Keratinocyte (primary cell): ENCODE results near the gene ADARB2. TPM values are rescaled to one million over a fixed set of nuclear protein-coding genes. Genes with fewer than 3 reads are reported as not detected.
"Not testable (repeated sequence)": the region's sequence is repeated elsewhere in the genome, so short reads cannot be mapped to it uniquely, and the experiment has no call there.

Experiments used
- DNase-seq: peaks from one replicate; pipeline ENCODE4 v3.0.0-alpha.2; 2011; ENCODE audit warnings: low read depth, missing footprints, low spot score
- FAIRE-seq: peaks from 2 replicates; lab custom pipeline; 2011; peaks lifted over from hg19 to GRCh38; lab: Jason Lieb, UNC
- H2AFZ ChIP-seq: 2 replicates; pipeline ENCODE4 v1.6.0; 2012; ENCODE audit warnings: low read length, control low read depth, inconsistent platforms; ENCODE audit not compliant: control insufficient read depth
- H3K27ac ChIP-seq: 2 replicates; pipeline ENCODE4 v1.5.1; 2011; ENCODE audit warnings: low read length; ENCODE audit not compliant: control insufficient read depth, insufficient read depth
- H3K27me3 ChIP-seq: 3 replicates; pipeline ENCODE4 v1.6.0; 2011; ENCODE audit warnings: low read length; ENCODE audit not compliant: control insufficient read depth, insufficient read depth; ENCODE audit errors: extremely low read depth
- H3K36me3 ChIP-seq, 2 experiments: 2 replicates in 1 of 2; 3 replicates in 1 of 2; pipeline ENCODE4 v1.5.1; 2011; ENCODE audit warnings: low read length in 2 of 2, mild to moderate bottlenecking in 1 of 2; ENCODE audit not compliant: control insufficient read depth in 2 of 2, insufficient read depth in 2 of 2; ENCODE audit errors: extremely low read depth in 1 of 2
- H3K4me1 ChIP-seq: 3 replicates; pipeline ENCODE4 v1.5.1; 2011; ENCODE audit warnings: low read length; ENCODE audit not compliant: control insufficient read depth, insufficient read depth; ENCODE audit errors: extremely low read depth
- H3K4me2 ChIP-seq: 3 replicates; pipeline ENCODE4 v1.6.0; 2011; ENCODE audit warnings: low read depth, low read length; ENCODE audit not compliant: control insufficient read depth, insufficient read depth; ENCODE audit errors: extremely low read depth
- H3K4me3 ChIP-seq, 3 experiments: fragments of 200-600 bp in 1 of 3; sonication (generic) in 1 of 3; 2 replicates in 2 of 3; 3 replicates in 1 of 3; pipeline ENCODE4 v1.5.1; 2011 to 2016; ENCODE audit warnings: low read length in 3 of 3, mild to moderate bottlenecking in 3 of 3, control low read depth in 2 of 3, inconsistent platforms in 1 of 3, low read depth in 1 of 3, mixed read lengths in 1 of 3, mixed run types in 1 of 3, moderate library complexity in 1 of 3; ENCODE audit not compliant: control insufficient read depth in 2 of 3, insufficient read depth in 2 of 3; ENCODE audit errors: extremely low read depth in 1 of 3
- H3K79me2 ChIP-seq: 2 replicates; pipeline ENCODE4 v1.6.0; 2012; ENCODE audit warnings: low read length; ENCODE audit not compliant: control insufficient read depth, insufficient read depth
- H3K9ac ChIP-seq: 3 replicates; pipeline ENCODE4 v1.6.0; 2011; ENCODE audit warnings: low read length; ENCODE audit not compliant: control insufficient read depth, insufficient read depth; ENCODE audit errors: extremely low read depth
- H3K9me1 ChIP-seq: 3 replicates; pipeline ENCODE4 v1.6.0; 2011; ENCODE audit warnings: low read length; ENCODE audit not compliant: control insufficient read depth, insufficient read depth; ENCODE audit errors: extremely low read depth
- H3K9me3 ChIP-seq: 2 replicates; pipeline ENCODE4 v1.5.1; 2012; ENCODE audit warnings: low read depth, low read length; ENCODE audit not compliant: control insufficient read depth
- H4K20me1 ChIP-seq: 3 replicates; pipeline ENCODE4 v1.6.0; 2011; ENCODE audit warnings: low read length; ENCODE audit not compliant: control insufficient read depth, insufficient read depth; ENCODE audit errors: extremely low read depth
- EZH2 ChIP-seq: IDR thresholded peaks from one replicate; pipeline ENCODE4 v1.6.1; 2012; ENCODE audit warnings: inconsistent platforms, mild to moderate bottlenecking, low read length, moderate library complexity
- dilution Hi-C: fragments of 300-500 bp; cut with MboI; formaldehyde crosslinking; loops from one replicate; pipeline ENCODE4 v1.7.0; 2020; ENCODE audit warnings: low sequenced_read_pairs; ENCODE audit not compliant: extremely low pct_ligation_motif_present
- polyA plus RNA-seq, 5 experiments: library from polyadenylated mRNA; depleted of rRNA in 3 of 5; stranded (reverse) in 3 of 5; stranded (forward) in 1 of 5; unstranded in 1 of 5; fragments of >200 nt; gene quantifications; 1 replicate in 1 of 5; 2 replicates in 3 of 5; 3 replicates in 1 of 5; pipeline versions ENCODE4 v1.2.1 to v1.2.3, GENCODE V29; 2011 to 2012; ENCODE audit warnings: missing spikeins in 2 of 5, low read depth in 1 of 5, low replicate concordance in 1 of 5
- TF ChIP-seq, protein P1 (sequence below), 3 experiments: IDR thresholded peaks in 1 of 3; conservative IDR thresholded peaks in 1 of 3; optimal IDR thresholded peaks in 1 of 3; 2 replicates in 2 of 3; 3 replicates in 1 of 3; pipeline versions ENCODE3 to v1.5.1; 2011; ENCODE audit warnings: low read length in 3 of 3, mild to moderate bottlenecking in 3 of 3, moderate library complexity in 2 of 3, control low read depth in 1 of 3, inconsistent platforms in 1 of 3; ENCODE audit not compliant: insufficient read depth in 2 of 3; ENCODE audit errors: extremely low read depth in 1 of 3

Gene ADARB2
- polyA plus RNA-seq, 1 donor (not counting 4 experiments of a cell fraction or from before 2014, with no cell fraction given), result not detected

- peaks cover 4% of the 10 kb centered on the region for H3K9me3 ChIP-seq
- H3K79me2 ChIP-seq, result no peaks in the 10 kb centered on the region
- no peaks in the 10 kb centered on the region for H3K27me3 ChIP-seq
- H3K36me3 ChIP-seq, result no peaks in the 10 kb centered on the region
- DNase-seq (no peak), FAIRE-seq (no peak)
- no peak overlapping the region for H3K4me2 ChIP-seq
- dilution Hi-C loops, result no loop called here
- no peak overlapping the region for H3K4me3 ChIP-seq
- H3K9ac ChIP-seq, result no peak overlapping the region
- H3K27ac ChIP-seq, result no peak overlapping the region
- TF ChIP-seq, protein P1, sequence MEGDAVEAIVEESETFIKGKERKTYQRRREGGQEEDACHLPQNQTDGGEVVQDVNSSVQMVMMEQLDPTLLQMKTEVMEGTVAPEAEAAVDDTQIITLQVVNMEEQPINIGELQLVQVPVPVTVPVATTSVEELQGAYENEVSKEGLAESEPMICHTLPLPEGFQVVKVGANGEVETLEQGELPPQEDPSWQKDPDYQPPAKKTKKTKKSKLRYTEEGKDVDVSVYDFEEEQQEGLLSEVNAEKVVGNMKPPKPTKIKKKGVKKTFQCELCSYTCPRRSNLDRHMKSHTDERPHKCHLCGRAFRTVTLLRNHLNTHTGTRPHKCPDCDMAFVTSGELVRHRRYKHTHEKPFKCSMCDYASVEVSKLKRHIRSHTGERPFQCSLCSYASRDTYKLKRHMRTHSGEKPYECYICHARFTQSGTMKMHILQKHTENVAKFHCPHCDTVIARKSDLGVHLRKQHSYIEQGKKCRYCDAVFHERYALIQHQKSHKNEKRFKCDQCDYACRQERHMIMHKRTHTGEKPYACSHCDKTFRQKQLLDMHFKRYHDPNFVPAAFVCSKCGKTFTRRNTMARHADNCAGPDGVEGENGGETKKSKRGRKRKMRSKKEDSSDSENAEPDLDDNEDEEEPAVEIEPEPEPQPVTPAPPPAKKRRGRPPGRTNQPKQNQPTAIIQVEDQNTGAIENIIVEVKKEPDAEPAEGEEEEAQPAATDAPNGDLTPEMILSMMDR (optimal IDR thresholded peaks at IDR 0.05 in 1 of 3, IDR thresholded peaks at IDR 0.05 in 1 of 3, conservative IDR thresholded peaks at IDR 0.05 in 1 of 3; ENCODE audit: extremely low read depth in 1 of 3, insufficient read depth in 2 of 3, low read length in 3 of 3), result no peak
- TF ChIP-seq EZH2, result no peak
- H2AFZ ChIP-seq, result no peak overlapping the region
- no peaks in the 10 kb centered on the region for H3K9me1 ChIP-seq
- no peaks in the 10 kb centered on the region for H3K4me1 ChIP-seq
- H4K20me1 ChIP-seq, result no peaks in the 10 kb centered on the region
Measured at GRCh38 chr10:1462032-1462431, 275.3 kb downstream of the ADARB2 start.

- H3K4me3 ChIP-seq, result no peak overlapping the region
- no peak overlapping the region for H3K4me2 ChIP-seq
- H3K9ac ChIP-seq, result no peak overlapping the region
- no peaks in the 10 kb centered on the region for H4K20me1 ChIP-seq
- H2AFZ ChIP-seq, result no peak overlapping the region
- H3K27me3 ChIP-seq, result no peaks in the 10 kb centered on the region
- dilution Hi-C loops, result no loop called here
- DNase-seq (no peak), FAIRE-seq (no peak)
- TF ChIP-seq, protein P1 (optimal IDR thresholded peaks at IDR 0.05 in 1 of 3, IDR thresholded peaks at IDR 0.05 in 1 of 3, conservative IDR thresholded peaks at IDR 0.05 in 1 of 3; ENCODE audit: extremely low read depth in 1 of 3, insufficient read depth in 2 of 3, low read length in 3 of 3), result no peak
- TF ChIP-seq EZH2, result no peak
- peaks cover 4% of the 10 kb centered on the region for H3K9me3 ChIP-seq
- no peak overlapping the region for H3K27ac ChIP-seq
- no peaks in the 10 kb centered on the region for H3K36me3 ChIP-seq
- H3K4me1 ChIP-seq, result no peaks in the 10 kb centered on the region
- no peaks in the 10 kb centered on the region for H3K9me1 ChIP-seq
- no peaks in the 10 kb centered on the region for H3K79me2 ChIP-seq
Measured at GRCh38 chr10:1461016-1461415, 276.3 kb downstream of the ADARB2 start.

DNA sequence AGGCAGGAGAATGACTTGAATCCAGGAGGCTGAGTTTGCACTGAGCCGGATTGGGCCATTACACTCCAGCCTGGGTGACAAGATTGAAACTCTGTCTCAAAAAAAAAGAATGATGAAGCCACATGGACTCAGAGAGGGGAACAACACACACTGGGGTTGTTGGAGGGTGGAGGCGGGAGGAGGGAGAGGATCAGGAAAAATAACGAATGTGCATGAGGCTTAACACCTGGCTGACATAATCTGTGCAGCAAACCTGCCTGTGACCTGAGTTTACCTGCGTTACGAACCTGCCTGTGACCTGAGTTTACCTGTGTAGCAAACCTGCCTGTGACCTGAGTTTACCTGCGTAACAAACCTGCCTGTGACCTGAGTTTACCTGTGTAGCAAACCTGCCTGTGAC, 277.7 kb downstream of the ADARB2 start:
- H4K20me1 ChIP-seq, H3K9me1 ChIP-seq, H3K9ac ChIP-seq, H3K27me3 ChIP-seq, H3K9me3 ChIP-seq, H3K4me2 ChIP-seq, H3K4me3 ChIP-seq, H3K36me3 ChIP-seq, H2AFZ ChIP-seq, H3K79me2 ChIP-seq, FAIRE-seq, H3K4me1 ChIP-seq, dilution Hi-C loops, H3K27ac ChIP-seq, DNase-seq: not testable (repeated sequence)
